Stimulated activated CD4-positive, alpha-beta T cell treated with anti-CD3 and anti-CD28 coated beads, Interleukin-12 subunit alpha, Interleukin-12 subunit beta, amount 100 ng/mL, for 24 hours (primary cell): ENCODE data around the gene PNPLA6.

Source experiments
- DNase-seq, 2 experiments: peaks; one replicate each; pipeline ENCODE4 v3.0.0-alpha.2; 2020; ENCODE audit warnings: low read depth in 2 of 2

The PNPLA6 gene

GRCh38 chr19:7535047-7535997, at the start of gene PNPLA6:
PNPLA6 (plus strand) TSS chr19:7535717; CDS start chr19:7535789, 72 bp downstream.
- peak; percentile 85 to 92 for DNase-seq

- no peak for DNase-seq
These were observed 48.6 kb upstream of the PNPLA6 start for GRCh38 chr19:7486923-7487322.

GRCh38 chr19:7488736-7489353, 46.7 kb upstream of the PNPLA6 start, which contains the start of gene PEX11G:
PEX11G (minus strand) TSS chr19:7489035; CDS start chr19:7489010, 25 bp downstream.
- peak; percentile 85 for DNase-seq

- no peak for DNase-seq
These were observed 45.9 kb upstream of the PNPLA6 start for GRCh38 chr19:7489609-7490044.

GRCh38 chr19:7492142-7492541, 43.4 kb upstream of the PNPLA6 start:
- DNase-seq = no peak

- DNase-seq = no peak
These were observed 43.0 kb upstream of the PNPLA6 start for GRCh38 chr19:7492558-7492957.

GRCh38 chr19:7494416-7495098, 41.0 kb upstream of the PNPLA6 start:
- DNase-seq = no peak

- DNase-seq = no peak
These were observed 38.2 kb upstream of the PNPLA6 start for GRCh38 chr19:7497292-7497691.

GRCh38 chr19:7500811-7501450, 34.6 kb upstream of the PNPLA6 start:
- DNase-seq = peak; percentile 44 to 60

- no peak for DNase-seq
These were observed 33.0 kb upstream of the PNPLA6 start for GRCh38 chr19:7502552-7502951.

- no peak for DNase-seq
These were observed 30.8 kb upstream of the PNPLA6 start for GRCh38 chr19:7504684-7505083.

- DNase-seq = no peak
These were observed 30.2 kb upstream of the PNPLA6 start for GRCh38 chr19:7505288-7505681.

- no peak for DNase-seq
These were observed 29.7 kb upstream of the PNPLA6 start for GRCh38 chr19:7505682-7506384.

GRCh38 chr19:7506385-7507328, 28.9 kb upstream of the PNPLA6 start:
- DNase-seq = peak in 1 of 2 experiments; percentile 57

- no peak for DNase-seq
These were observed 27.6 kb upstream of the PNPLA6 start for GRCh38 chr19:7507884-7508283.

GRCh38 chr19:7509625-7510024, 25.9 kb upstream of the PNPLA6 start:
- DNase-seq = no peak

- no peak for DNase-seq
These were observed 23.1 kb upstream of the PNPLA6 start for GRCh38 chr19:7512400-7512851.

- DNase-seq = no peak
These were observed 21.5 kb upstream of the PNPLA6 start for GRCh38 chr19:7513809-7514642.

GRCh38 chr19:7515110-7515644, 20.3 kb upstream of the PNPLA6 start:
- DNase-seq = no peak
